Measurements from ENCODE around the gene SERPING1. TPM values are rescaled to one million over a fixed set of nuclear protein-coding genes. Genes with fewer than 3 reads are reported as not detected.

SERPING1 gene
- total and polyA plus RNA-seq, 2 of the 13 experiments (the other 11 are each of a cell fraction or from before 2014, with no cell fraction given), result 2.0 to 10.4 TPM

GRCh38 chr11:57657194-57658022 is 59.9 kb downstream of the SERPING1 start, which contains the start of gene CLP1 (continued):
- peak; percentile 69; the same call in 1 of the 2 replicates for TF ChIP-seq SNAPC4 (CRISPR knock-in tag; IDR thresholded peaks at IDR 0.05)
- TF ChIP-seq MLXIP (CRISPR knock-in tag; IDR thresholded peaks at IDR 0.05; ENCODE audit: borderline replicate concordance), result no peak
- peak; percentile 84; the same call in 1 of the 2 replicates for TF ChIP-seq ZNF589 (CRISPR knock-in tag; conservative IDR thresholded peaks at IDR 0.05)
- no peak; the same call in 1 of the 2 replicates for TF ChIP-seq RARA (CRISPR knock-in tag; IDR thresholded peaks at IDR 0.05)
- peak; percentile 97 for TF ChIP-seq SP4 (CRISPR knock-in tag; IDR thresholded peaks at IDR 0.05)
- no peak for TF ChIP-seq ZBTB1 (CRISPR knock-in tag; IDR thresholded peaks at IDR 0.05; ENCODE audit: borderline replicate concordance)
- no peak for TF ChIP-seq ZNF318 (CRISPR knock-in tag; IDR thresholded peaks at IDR 0.05)
- peak; percentile 95; the same call in 1 of the 2 replicates for TF ChIP-seq MIER3 (CRISPR knock-in tag; IDR thresholded peaks at IDR 0.05; ENCODE audit: borderline replicate concordance)
- TF ChIP-seq FOXK2 (IDR thresholded peaks at IDR 0.05), result peak; percentile 98
- TF ChIP-seq ZNF607 (CRISPR knock-in tag; IDR thresholded peaks at IDR 0.05; ENCODE audit: borderline replicate concordance), result no peak
- peak; percentile 49 for TF ChIP-seq ZNF792 (CRISPR knock-in tag; IDR thresholded peaks at IDR 0.05)
- no peak for TF ChIP-seq ZKSCAN1 (IDR thresholded peaks at IDR 0.05; ENCODE audit: low read length)
- TF ChIP-seq NR3C1 (CRISPR knock-in tag; IDR thresholded peaks at IDR 0.05), result no peak
